ENCODE results near the gene UBTF. TPM values are rescaled to one million over a fixed set of nuclear protein-coding genes. Genes with fewer than 3 reads are reported as not detected.

UBTF gene
- total and polyA plus RNA-seq, 2 of the 8 experiments (the other 6 are each of a cell fraction or from before 2014, with no cell fraction given): 14.7 to 106 TPM

DNA sequence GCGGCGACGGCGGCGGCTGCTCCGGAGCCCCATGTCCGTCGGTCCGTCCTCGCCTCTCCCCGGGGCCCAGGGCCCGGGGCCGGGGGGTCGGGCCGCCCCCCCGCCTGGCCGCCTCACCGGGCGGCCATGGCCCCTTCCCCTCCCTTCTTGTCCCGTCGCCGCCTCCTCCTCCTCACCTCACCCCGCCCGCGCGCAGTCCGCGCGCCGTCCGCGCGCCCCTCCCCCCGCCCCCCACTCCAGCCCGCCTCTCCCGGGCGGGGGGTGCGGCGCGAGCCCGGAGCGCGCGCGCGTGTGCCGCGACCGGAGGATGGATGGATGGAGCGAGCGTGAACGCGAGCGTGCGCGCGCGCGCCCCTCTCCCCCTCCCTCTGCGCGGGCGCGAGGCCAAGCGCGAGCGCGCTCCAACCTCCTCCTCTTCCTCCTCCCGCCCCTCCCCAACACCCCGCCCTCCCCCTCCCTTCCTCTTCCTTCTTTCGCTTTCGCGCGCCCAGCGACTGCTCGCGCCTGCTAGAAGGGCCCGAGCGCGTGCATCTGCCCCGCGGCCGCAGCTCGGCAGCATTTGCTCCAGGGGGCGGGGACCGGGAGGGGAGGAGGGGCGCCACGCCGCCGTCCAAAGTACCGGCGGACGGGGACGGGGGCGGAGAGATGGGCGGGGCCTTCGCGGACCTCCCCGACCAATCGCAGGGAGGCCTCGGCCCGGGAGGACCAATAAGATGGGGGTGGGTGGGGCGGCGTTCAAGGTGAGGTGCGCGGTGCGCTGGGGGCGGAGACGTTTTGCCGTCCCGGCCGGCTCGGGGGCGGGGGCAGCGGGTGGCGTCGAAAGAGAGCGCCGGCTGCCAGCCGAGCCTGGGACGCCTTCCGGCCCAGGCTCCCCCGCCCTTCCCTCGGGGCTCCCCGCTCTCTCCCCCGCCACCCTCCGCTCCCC is 19.7 kb downstream of the UBTF start, which contains the start of gene ATXN7L3 (continued):
- TF ChIP-seq SAP30 (IDR thresholded peaks at IDR 0.05; ENCODE audit: insufficient read depth, insufficient replicate concordance, low read length) (no peak), TBP (IDR thresholded peaks at IDR 0.05; ENCODE audit: low read depth, low read length) (peak; percentile 43; the same call in 1 of the 2 replicates), RBBP5 (IDR thresholded peaks at IDR 0.05; ENCODE audit: borderline replicate concordance, low read depth, low read length) (no peak), NRF1 (IDR thresholded peaks at IDR 0.05; ENCODE audit: low read depth, low read length) (no peak), SP2 (IDR thresholded peaks at IDR 0.05; ENCODE audit: low read length) (peak; percentile 7; the same call in 1 of the 2 replicates), TAF7 (optimal IDR thresholded peaks at IDR 0.05; ENCODE audit: borderline replicate concordance, low read depth, low read length) (peak; percentile 69), CREB1 (IDR thresholded peaks at IDR 0.05) (peak; percentile 94), SRF (IDR thresholded peaks at IDR 0.05; ENCODE audit: low read depth, low read length) (no peak), HDAC6 (IDR thresholded peaks at IDR 0.05; ENCODE audit: low read depth, low read length) (no peak), EGR1 (IDR thresholded peaks at IDR 0.05; ENCODE audit: borderline replicate concordance, low read depth, low read length) (peak; percentile 59; the same call in 1 of the 2 replicates), PHF8 (conservative IDR thresholded peaks at IDR 0.05; ENCODE audit: low read depth, low read length) (peak; percentile 37; the same call in 1 of the 2 replicates), CBX8 (IDR thresholded peaks at IDR 0.05; ENCODE audit: borderline replicate concordance, low read depth, low read length) (no peak), SP1 (IDR thresholded peaks at IDR 0.05; ENCODE audit: low read depth, low read length) (peak; percentile 86)
- TF ChIP-seq, protein P1, sequence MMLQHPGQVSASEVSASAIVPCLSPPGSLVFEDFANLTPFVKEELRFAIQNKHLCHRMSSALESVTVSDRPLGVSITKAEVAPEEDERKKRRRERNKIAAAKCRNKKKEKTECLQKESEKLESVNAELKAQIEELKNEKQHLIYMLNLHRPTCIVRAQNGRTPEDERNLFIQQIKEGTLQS (IDR thresholded peaks at IDR 0.05; ENCODE audit: insufficient read depth, low read depth, low read length): 0 out of 2 replicates have a peak, but pooled peaks have one; percentile 33
- TF ChIP-seq, protein P2, sequence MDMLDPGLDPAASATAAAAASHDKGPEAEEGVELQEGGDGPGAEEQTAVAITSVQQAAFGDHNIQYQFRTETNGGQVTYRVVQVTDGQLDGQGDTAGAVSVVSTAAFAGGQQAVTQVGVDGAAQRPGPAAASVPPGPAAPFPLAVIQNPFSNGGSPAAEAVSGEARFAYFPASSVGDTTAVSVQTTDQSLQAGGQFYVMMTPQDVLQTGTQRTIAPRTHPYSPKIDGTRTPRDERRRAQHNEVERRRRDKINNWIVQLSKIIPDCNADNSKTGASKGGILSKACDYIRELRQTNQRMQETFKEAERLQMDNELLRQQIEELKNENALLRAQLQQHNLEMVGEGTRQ (IDR thresholded peaks at IDR 0.05; ENCODE audit: low read length): no peak
